Measurements from ENCODE around the gene ANKRD22. TPM values are rescaled to one million over a fixed set of nuclear protein-coding genes. Genes with fewer than 3 reads are reported as not detected.
"Not testable (repeated sequence)": the region's sequence is repeated elsewhere in the genome, so short reads cannot be mapped to it uniquely, and the experiment has no call there.

ANKRD22 gene
- total RNA-seq, 1 donor, result under 0.01 TPM

- DNase-seq (ENCODE audit: low read depth in 2 of 3, low spot score in 2 of 3), result no peak
Measured at GRCh38 chr10:88838766-88839350, 12.8 kb downstream of the ANKRD22 start.

DNA sequence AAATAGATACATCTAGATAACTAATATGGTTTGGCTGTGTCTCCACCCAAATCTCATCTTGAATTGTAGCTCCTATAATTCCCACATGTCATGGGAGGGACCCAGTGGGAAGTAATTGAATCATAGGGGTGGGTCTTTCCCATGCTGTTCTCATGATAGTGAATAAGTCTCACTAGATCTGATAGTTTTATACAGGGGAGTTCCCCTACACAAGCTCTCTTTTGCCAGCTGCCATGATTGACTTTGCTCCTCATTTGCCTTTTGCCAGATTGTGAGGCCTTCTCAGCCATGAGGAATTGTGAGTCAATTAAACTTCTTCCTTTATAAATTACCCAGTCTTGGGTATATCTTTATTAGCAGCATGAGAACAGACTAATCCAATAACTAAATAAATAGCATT is 14.0 kb downstream of the ANKRD22 start:
- DNase-seq (ENCODE audit: low read depth in 2 of 3, low spot score in 2 of 3), result not testable (repeated sequence)

- no peak for DNase-seq (ENCODE audit: low read depth in 2 of 3, low spot score in 2 of 3)
Measured at GRCh38 chr10:88835910-88836221, 15.8 kb downstream of the ANKRD22 start.

DNA sequence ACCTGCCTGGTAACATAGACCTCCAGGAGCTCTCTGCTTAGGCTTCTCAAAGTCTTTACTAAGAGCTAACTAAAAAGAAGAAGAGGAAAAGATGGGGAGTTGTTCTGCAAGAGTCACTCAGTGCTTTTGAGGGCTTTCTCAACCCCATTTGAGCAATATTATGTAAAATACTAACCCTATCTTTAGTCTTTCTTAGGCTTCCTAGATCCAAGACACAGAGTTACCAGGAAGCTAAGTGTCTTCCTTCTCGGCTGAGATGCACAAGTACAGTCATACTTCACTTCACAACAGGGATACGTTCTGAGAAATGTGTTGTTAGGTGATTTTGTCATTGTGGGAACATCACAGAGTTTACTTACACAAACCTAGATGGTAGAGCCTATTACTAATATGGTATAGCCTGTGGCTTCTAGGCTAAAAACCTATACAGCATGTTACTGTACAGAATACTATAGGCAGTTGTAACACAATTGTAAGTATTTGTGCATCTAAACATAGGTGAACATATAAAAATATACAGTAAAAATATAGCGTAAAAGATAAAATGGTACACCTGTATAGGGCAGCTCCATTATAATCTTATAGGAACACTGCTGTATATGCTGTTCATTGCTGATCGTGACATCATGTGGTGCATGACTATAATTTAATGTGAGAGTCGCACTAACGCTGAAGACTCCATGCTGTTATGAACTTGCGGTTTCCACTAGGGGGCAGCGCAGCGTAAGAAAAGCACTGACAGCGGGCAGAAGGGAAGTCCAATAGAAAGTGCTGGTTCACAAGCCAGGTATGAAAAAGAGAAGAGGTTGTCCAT is 16.3 kb downstream of the ANKRD22 start:
- peak; percentile 69 to 94 (median 91) for DNase-seq (ENCODE audit: low read depth in 2 of 3, low spot score in 2 of 3)

GRCh38 chr10:88833723-88834122 is 17.9 kb downstream of the ANKRD22 start:
- peak in 2 of 3 donors; percentile 44 to 54 for DNase-seq (ENCODE audit: low read depth in 2 of 3, low spot score in 2 of 3)

- DNase-seq (ENCODE audit: low read depth in 2 of 3, low spot score in 2 of 3), result no peak
Measured at GRCh38 chr10:88833156-88833555, 18.5 kb downstream of the ANKRD22 start.

- DNase-seq (ENCODE audit: low read depth in 2 of 3, low spot score in 2 of 3), result no peak
Measured at GRCh38 chr10:88832376-88832775, 19.3 kb downstream of the ANKRD22 start.

DNA sequence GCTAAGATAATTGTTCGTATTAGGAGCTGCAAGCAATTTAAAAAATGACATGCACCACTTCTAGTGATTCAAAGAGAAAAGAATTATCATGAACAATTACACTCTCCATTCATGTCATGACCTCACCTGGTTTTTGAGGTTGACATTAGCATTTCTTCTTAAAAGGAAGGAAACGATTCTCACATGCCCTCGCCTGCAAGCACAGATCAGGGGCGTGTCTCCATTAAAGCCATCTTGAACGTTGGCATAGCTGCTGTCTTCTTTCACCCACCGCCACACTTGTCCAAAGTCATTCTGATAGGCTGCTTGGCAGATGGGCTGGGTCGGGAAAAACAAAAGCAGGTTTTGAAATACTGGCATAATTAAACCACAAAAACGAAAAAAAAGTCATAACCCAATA is 19.9 kb downstream of the ANKRD22 start:
- no peak for DNase-seq (ENCODE audit: low read depth in 2 of 3, low spot score in 2 of 3)

GRCh38 chr10:88830643-88831268 is 20.9 kb downstream of the ANKRD22 start:
- DNase-seq (ENCODE audit: low read depth in 2 of 3, low spot score in 2 of 3), result no peak

- no peak for DNase-seq (ENCODE audit: low read depth in 2 of 3, low spot score in 2 of 3)
Measured at GRCh38 chr10:88828310-88828709, 23.3 kb downstream of the ANKRD22 start.

DNA sequence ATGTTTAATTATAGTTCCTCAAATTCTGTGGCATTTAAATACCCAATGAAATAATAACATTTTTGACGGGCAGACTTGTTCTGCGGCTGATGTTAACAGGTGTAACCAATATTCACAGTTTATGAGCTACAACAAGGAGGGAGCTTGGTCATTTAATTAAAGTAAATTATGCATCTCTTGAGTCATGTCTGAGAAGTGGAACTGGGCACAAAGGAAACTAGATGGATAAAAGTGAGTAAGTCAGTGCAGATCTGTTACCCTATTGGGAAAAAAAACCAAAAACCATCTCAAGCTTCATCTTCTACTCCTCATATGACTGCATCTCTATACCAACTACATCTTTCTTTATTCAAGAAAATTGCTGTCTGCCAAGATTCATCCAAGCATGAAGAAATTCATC is 24.0 kb downstream of the ANKRD22 start:
- DNase-seq (ENCODE audit: low read depth in 2 of 3, low spot score in 2 of 3), result no peak

DNA sequence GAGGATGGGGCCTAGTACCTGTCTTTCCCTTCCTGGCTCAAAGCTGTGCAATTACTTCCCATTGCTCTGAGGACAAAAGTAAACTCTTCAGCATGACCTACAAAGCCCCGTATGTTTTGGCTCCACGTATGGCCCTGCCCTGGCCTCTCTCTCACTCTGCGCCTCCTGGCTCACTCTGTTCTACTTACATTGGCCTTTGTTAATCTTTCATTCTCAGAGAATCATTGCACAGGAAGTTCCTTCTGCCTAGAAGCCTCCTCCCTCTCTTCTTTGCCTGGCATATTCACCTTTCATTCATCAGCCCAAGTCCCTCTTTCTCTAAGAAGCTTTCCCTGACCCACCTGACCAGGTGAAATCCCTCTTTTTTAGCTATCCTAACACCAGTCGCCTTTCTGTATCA is 25.3 kb downstream of the ANKRD22 start:
- no peak for DNase-seq (ENCODE audit: low read depth in 2 of 3, low spot score in 2 of 3)

DNA sequence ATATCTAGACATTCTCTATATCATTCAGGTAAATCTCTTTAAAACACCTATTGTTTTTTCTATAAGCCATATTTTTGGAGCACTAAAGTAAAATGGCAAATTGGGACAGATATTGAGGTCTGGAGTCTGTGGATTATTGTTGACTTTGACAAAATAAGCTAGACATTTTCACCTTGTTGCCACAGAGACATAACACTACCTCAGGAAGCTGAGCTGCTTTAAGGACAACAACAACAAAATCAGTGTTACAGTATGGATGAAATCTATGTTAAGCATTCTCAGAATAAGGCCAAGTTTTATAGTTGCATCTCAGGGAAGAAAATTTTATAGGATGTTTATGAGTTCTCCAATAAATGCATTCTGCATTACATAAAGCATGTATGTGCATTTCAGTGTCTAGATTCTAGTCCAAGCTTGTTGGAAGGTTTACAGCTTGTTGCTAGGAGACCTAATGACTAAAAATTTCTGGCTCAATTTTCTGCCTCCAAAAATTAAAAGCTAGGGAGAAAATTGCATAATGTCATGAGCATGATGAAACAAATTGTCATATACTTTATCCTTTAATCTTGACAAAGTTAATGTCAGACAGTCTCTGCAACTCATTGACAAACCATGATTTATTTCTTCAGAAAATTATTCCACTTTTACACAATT is 30.8 kb downstream of the ANKRD22 start:
- DNase-seq (ENCODE audit: low read depth in 2 of 3, low spot score in 2 of 3), result no peak

DNA sequence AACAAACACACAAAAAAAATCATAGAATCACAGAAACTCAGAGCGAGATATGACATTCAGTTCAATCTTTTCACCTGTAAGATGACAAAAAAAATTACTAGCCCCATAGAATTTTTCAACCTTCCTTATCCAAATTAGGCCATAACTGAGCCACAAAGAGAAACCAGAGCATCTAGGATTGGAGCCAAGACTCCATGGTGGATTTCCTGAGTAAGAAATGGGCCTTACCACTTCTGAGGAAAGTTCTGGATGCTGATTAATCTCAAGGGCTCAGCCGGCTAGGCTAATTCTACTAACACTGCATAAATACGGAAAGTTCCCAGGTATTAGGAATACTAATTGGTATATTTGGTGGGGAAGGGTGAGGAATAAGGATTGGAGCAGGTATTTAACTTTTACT is 32.4 kb downstream of the ANKRD22 start:
- no peak for DNase-seq (ENCODE audit: low read depth in 2 of 3, low spot score in 2 of 3)

DNA sequence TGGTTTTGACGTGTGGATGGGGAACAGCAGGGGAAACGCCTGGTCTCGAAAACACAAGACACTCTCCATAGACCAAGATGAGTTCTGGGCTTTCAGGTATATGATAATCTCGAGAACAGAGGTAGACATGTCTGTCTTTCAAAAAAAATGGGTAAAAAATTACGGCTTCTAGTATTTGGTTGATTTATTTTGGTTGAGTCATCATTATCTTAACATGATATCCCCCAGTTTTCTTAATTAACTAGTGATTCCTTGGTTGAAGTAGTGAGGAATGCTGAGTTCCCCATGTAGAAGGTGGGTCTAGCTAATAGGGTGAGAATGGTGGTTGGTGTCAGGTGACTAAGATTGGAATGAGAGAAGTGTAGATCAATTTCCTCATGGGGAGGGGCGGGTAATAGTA is 38.4 kb downstream of the ANKRD22 start:
- no peak for DNase-seq (ENCODE audit: low read depth in 2 of 3, low spot score in 2 of 3)

- DNase-seq (ENCODE audit: low read depth in 2 of 3, low spot score in 2 of 3), result peak; percentile 21 to 68 (median 53)
Measured at GRCh38 chr10:88810196-88810961, 41.3 kb downstream of the ANKRD22 start.

DNA sequence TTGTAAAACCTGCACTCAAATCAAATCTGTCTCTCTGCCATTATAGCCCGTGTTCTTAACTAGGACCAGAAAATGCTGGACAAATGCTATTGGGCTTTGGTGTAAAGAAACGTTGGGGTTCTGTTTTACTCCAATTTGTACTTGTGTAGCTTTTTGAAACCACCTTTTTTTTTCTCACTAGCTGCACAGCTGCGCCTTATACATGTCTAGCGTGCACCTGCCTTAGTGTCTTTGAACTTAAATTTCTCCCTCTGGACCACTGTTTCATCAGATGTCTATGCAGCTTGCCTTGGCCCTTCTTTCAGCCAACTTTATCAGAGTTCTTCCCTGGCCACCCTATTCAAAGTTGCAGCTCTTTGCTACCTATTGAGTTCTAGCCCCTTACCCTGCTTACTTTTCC is 42.0 kb downstream of the ANKRD22 start:
- no peak for DNase-seq (ENCODE audit: low read depth in 2 of 3, low spot score in 2 of 3)

DNA sequence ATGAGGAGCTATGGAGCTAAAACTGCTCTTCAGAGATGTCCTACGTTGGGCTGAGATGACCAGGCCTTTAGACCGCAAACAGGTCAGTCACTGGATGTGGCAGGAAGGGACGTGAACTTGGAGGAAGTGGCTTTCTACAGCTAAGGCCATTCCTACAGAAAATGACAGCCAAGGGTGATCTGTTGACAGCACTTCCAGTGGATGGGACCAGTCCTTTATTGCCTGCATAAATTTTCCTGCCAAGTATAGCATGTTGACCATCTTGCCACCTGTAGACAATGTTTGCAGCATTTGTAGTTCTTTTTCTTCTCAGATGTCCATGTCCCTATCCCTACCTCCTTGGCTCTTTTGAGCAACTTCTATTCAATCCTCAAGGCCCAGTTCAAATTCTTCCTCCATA is 45.7 kb downstream of the ANKRD22 start:
- DNase-seq (ENCODE audit: low read depth in 2 of 3, low spot score in 2 of 3), result no peak

DNA sequence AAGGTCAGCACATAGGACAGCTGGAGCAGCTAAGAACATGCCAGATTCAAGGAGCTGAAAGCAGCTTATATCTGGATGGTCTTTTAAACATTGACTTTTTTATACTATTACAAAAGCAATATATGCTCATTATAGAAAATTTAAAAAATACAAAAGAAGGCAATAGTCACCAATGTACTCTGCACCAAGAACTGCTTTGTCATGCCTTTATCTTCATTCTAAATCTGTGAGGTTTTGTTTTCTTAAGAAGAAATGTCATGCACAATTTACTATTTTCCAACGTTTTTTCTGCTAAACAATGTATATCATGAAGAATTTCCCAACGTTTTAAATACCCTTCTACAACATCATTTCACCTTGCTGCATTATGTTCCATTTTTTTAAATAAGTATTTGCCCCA is 46.3 kb downstream of the ANKRD22 start:
- DNase-seq (ENCODE audit: low read depth in 2 of 3, low spot score in 2 of 3), result peak in 2 of 3 donors; percentile 17 to 56

DNA sequence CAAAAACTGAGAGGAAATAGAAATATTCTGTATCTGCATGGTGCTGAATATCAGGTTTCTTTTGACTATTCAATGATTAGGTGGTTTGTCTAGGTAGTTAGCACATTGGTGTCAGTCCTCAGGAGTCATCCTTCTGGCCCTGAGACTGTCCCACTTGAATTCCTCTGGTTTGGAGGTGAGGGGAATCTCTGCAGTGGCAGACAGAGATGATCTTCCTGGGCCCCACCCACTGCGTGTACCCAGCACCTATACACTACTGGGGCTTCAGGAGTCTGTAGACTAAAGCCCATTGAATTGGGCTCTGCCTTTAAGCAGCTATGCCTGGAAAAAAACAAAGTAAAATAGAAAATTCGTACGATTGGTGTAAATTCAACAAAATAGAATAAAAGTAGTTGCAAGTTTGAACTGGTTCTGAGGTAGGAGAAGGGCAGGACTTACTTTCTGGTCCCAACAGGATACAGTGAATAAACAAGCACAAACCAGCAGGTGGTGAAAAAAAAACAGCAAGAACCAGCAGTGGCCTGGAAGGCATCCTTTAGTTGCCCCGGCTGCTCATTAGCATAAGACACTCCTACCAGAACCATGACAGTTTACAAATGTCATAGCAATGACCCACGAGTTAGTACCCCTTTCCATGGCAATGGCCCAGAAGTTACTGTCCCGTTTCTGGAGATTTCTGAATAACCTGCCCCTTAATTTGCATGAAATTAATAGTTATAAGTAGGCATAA is 47.4 kb downstream of the ANKRD22 start:
- DNase-seq (ENCODE audit: low read depth in 2 of 3, low spot score in 2 of 3), result no peak

Data from hematopoietic multipotent progenitor cell (in vitro differentiated cells).